Osteoblast (primary cell): ENCODE results near the gene ELMO1. TPM values are rescaled to one million over a fixed set of nuclear protein-coding genes. Genes with fewer than 3 reads are reported as not detected.

ENCODE experiments used
- DNase-seq: peaks from one replicate; pipeline ENCODE4 v3.0.0; 2011; ENCODE audit warnings: low spot score, mixed read lengths; ENCODE audit not compliant: insufficient read length; ENCODE audit errors: missing footprints
- H2AFZ ChIP-seq: 2 replicates; pipeline ENCODE4 v1.6.0; 2011; ENCODE audit warnings: mild to moderate bottlenecking, low read length
- H3K27ac ChIP-seq: 2 replicates; pipeline ENCODE4 v1.5.1; 2011; ENCODE audit warnings: mild to moderate bottlenecking, low read depth, low read length, moderate library complexity
- H3K27me3 ChIP-seq: 2 replicates; pipeline ENCODE4 v1.6.0; 2012; ENCODE audit warnings: mild to moderate bottlenecking, control low read depth, inconsistent platforms, low read length, moderate library complexity; ENCODE audit not compliant: insufficient read depth
- H3K36me3 ChIP-seq: 2 replicates; pipeline ENCODE4 v1.5.1; 2011; ENCODE audit warnings: mild to moderate bottlenecking, low read length, control low read depth, moderate library complexity; ENCODE audit not compliant: insufficient read depth
- H3K4me1 ChIP-seq: 2 replicates; pipeline ENCODE4 v1.5.1; 2011; ENCODE audit warnings: mild to moderate bottlenecking, low read length, control low read depth, moderate library complexity; ENCODE audit not compliant: insufficient read depth
- H3K4me2 ChIP-seq: 2 replicates; pipeline ENCODE4 v1.6.0; 2011; ENCODE audit warnings: mild to moderate bottlenecking, low read length; ENCODE audit not compliant: insufficient read depth
- H3K4me3 ChIP-seq: fragments of 200-600 bp; sonication (generic); 3 replicates; pipeline ENCODE4 v1.5.1; 2012; ENCODE audit warnings: mild to moderate bottlenecking, low read length, inconsistent platforms; ENCODE audit not compliant: insufficient read depth
- H3K79me2 ChIP-seq: 2 replicates; pipeline ENCODE4 v1.6.0; 2012; ENCODE audit warnings: mild to moderate bottlenecking, low read length, control low read depth, inconsistent platforms; ENCODE audit not compliant: insufficient read depth
- H3K9me3 ChIP-seq: 2 replicates; pipeline ENCODE4 v1.5.1; 2011; ENCODE audit warnings: low read depth, low read length, control low read depth
- H4K20me1 ChIP-seq: 2 replicates; pipeline ENCODE4 v1.6.0; 2012; ENCODE audit warnings: mild to moderate bottlenecking, low read length, control low read depth; ENCODE audit not compliant: insufficient read depth
- CTCF ChIP-seq: IDR thresholded peaks from 2 replicates; pipeline ENCODE4 v1.5.1; 2011; ENCODE audit warnings: mild to moderate bottlenecking, low read depth, low read length, moderate library complexity; ENCODE audit errors: extremely low read depth
- total RNA-seq: library from RNA; depleted of rRNA; stranded (reverse); fragments of >200 nt; gene quantifications from 2 replicates; pipeline ENCODE4 v1.2.3, GENCODE V29; 2012

ELMO1 gene
- total RNA-seq, 1 donor, result 2.2 TPM

GRCh38 chr7:37071124-37071523, 377.5 kb downstream of the ELMO1 start:
- Histone ChIP-seq H3K9me3 (no peaks in the 10 kb centered on the region), H3K36me3 (no peaks in the 10 kb centered on the region), H2AFZ (no peak overlapping the region), H3K4me3 (no peak overlapping the region), H3K27ac (no peak overlapping the region), H3K79me2 (no peaks in the 10 kb centered on the region), H4K20me1 (no peaks in the 10 kb centered on the region), H3K4me1 (no peaks in the 10 kb centered on the region), H3K4me2 (no peak overlapping the region), H3K27me3 (no peaks in the 10 kb centered on the region)
- TF ChIP-seq CTCF, result no peak
- DNase-seq, result peak; percentile 35

GRCh38 chr7:37070471-37070870, 378.2 kb downstream of the ELMO1 start:
- H2AFZ ChIP-seq, result no peak overlapping the region
- H3K79me2 ChIP-seq, result no peaks in the 10 kb centered on the region
- H3K27me3 ChIP-seq, result no peaks in the 10 kb centered on the region
- H3K4me2 ChIP-seq, result no peak overlapping the region
- H3K4me3 ChIP-seq, result no peak overlapping the region
- TF ChIP-seq CTCF, result no peak
- H4K20me1 ChIP-seq, result no peaks in the 10 kb centered on the region
- no peaks in the 10 kb centered on the region for H3K9me3 ChIP-seq
- no peaks in the 10 kb centered on the region for H3K36me3 ChIP-seq
- H3K27ac ChIP-seq, result no peak overlapping the region
- H3K4me1 ChIP-seq, result no peaks in the 10 kb centered on the region
- DNase-seq, result no peak

GRCh38 chr7:37070031-37070430, 378.6 kb downstream of the ELMO1 start:
- no peak overlapping the region for H2AFZ ChIP-seq
- no peak overlapping the region for H3K27ac ChIP-seq
- H3K27me3 ChIP-seq, result no peaks in the 10 kb centered on the region
- H3K4me3 ChIP-seq, result no peak overlapping the region
- no peaks in the 10 kb centered on the region for H4K20me1 ChIP-seq
- no peak for TF ChIP-seq CTCF
- no peaks in the 10 kb centered on the region for H3K9me3 ChIP-seq
- H3K4me1 ChIP-seq, result no peaks in the 10 kb centered on the region
- no peaks in the 10 kb centered on the region for H3K79me2 ChIP-seq
- H3K36me3 ChIP-seq, result no peaks in the 10 kb centered on the region
- no peak overlapping the region for H3K4me2 ChIP-seq
- DNase-seq, result no peak

GRCh38 chr7:37069336-37069735, 379.3 kb downstream of the ELMO1 start:
- Histone ChIP-seq H3K27me3 (no peaks in the 10 kb centered on the region), H4K20me1 (no peaks in the 10 kb centered on the region), H3K4me3 (no peak overlapping the region), H3K4me1 (no peaks in the 10 kb centered on the region), H3K79me2 (no peaks in the 10 kb centered on the region), H3K36me3 (no peaks in the 10 kb centered on the region), H3K9me3 (no peaks in the 10 kb centered on the region), H3K27ac (no peak overlapping the region), H2AFZ (no peak overlapping the region), H3K4me2 (no peak overlapping the region)
- DNase-seq, result no peak
- no peak for TF ChIP-seq CTCF
